Activated naive CD4-positive, alpha-beta T cell treated with anti-CD3 and anti-CD28 coated beads for 36 hours (primary cell): ENCODE results near the gene SLC35B1. TPM values are rescaled to one million over a fixed set of nuclear protein-coding genes. Genes with fewer than 3 reads are reported as not detected.
"Not testable (repeated sequence)": the region's sequence is repeated elsewhere in the genome, so short reads cannot be mapped to it uniquely, and the experiment has no call there.

Experiments
- CTCF ChIA-PET: fragments of 350-600 bp; sonication (Branson Sonifier 250); formaldehyde crosslinking; loops from one replicate; lab custom pipeline; 2021; ENCODE audit warnings: antibody characterized with exemption; lab: Charles Lee
- DNase-seq: peaks from one replicate; pipeline ENCODE4 v3.0.0-alpha.2; 2020
- H3K27ac Mint-ChIP-seq: one replicate; pipeline ENCODE4 v1.8.0; 2021; ENCODE audit warnings: mild to moderate bottlenecking, mixed read lengths
- H3K27me3 Mint-ChIP-seq: one replicate; pipeline ENCODE4 v1.8.0; 2021; ENCODE audit warnings: low read depth, mixed read lengths
- H3K36me3 Mint-ChIP-seq: one replicate; pipeline ENCODE4 v1.8.0; 2021; ENCODE audit warnings: low read depth, mixed read lengths
- H3K4me1 Mint-ChIP-seq: one replicate; pipeline ENCODE4 v1.8.0; 2021; ENCODE audit warnings: low read depth, mixed read lengths
- H3K4me3 Mint-ChIP-seq: one replicate; pipeline ENCODE4 v1.8.0; 2021; ENCODE audit warnings: mild to moderate bottlenecking, moderate library complexity, mixed read lengths
- H3K9me3 Mint-ChIP-seq: one replicate; pipeline ENCODE4 v1.8.0; 2021; ENCODE audit warnings: mixed read lengths
- intact Hi-C: fragments of 100-400 bp; cut with micrococcal nuclease; formaldehyde crosslinking; loops from one replicate; pipeline ENCODE4 v1.15.1; 2023
- total RNA-seq, 2 experiments: library from RNA; stranded (reverse); gene quantifications; one replicate each; pipeline ENCODE4 v1.2.3, GENCODE V29; 2021

The SLC35B1 gene
- total RNA-seq, 2 experiments from 2014 or later = 35.3 to 39.5 TPM

GRCh38 chr17:49677933-49678847, 29.6 kb downstream of the SLC35B1 start, which contains the start of gene SPOP:
Gene SPOP (minus strand): TSS chr17:49678097. CDS start chr17:49622810, 55,287 bp downstream.
- CTCF ChIA-PET = interaction anchor here (0.7 to 1.0 kb wide), 3 partner anchors 17 to 281 kb away, joined by 3 to 5 read pairs (median 3); no protein-coding TSS in a partner anchor
- Mint-ChIP-seq H3K36me3 (peaks cover 19% of the 10 kb centered on the region), H3K4me3 (peak within 1 kb of the TSS; percentile 93), H3K27me3 (no peaks in the 10 kb centered on the region), H3K27ac (peak within 1 kb of the TSS; percentile 95), H3K4me1 (peaks cover 38% of the 10 kb centered on the region), H3K9me3 (peaks cover 2% of the 10 kb centered on the region)
- intact Hi-C loops = loop anchor here (1.0 to 10.0 kb wide), 14 partner anchors 10 to 377 kb away; partner anchors contain the start of genes FAM117A, ITGA3, NXPH3 and PHB1
- DNase-seq = peak; percentile 100

GRCh38 chr17:49677134-49677932, 30.4 kb downstream of the SLC35B1 start:
- H3K4me1 Mint-ChIP-seq = peaks cover 44% of the 10 kb centered on the region
- intact Hi-C loops = loop anchor here (1.0 to 10.0 kb wide), 6 partner anchors 31 to 377 kb away; partner anchors contain the start of genes FAM117A and ITGA3

GRCh38 chr17:49676276-49676868, 31.4 kb downstream of the SLC35B1 start:
- H3K27ac Mint-ChIP-seq = peak overlapping the region; percentile 95
- H3K27me3 Mint-ChIP-seq = no peaks in the 10 kb centered on the region
- intact Hi-C loops = loop anchor here (5.0 to 10.0 kb wide), 3 partner anchors 44 to 378 kb away; partner anchors contain the start of gene ITGA3
- H3K36me3 Mint-ChIP-seq = peaks cover 19% of the 10 kb centered on the region
- peaks cover 2% of the 10 kb centered on the region for H3K9me3 Mint-ChIP-seq
- peaks cover 48% of the 10 kb centered on the region for H3K4me1 Mint-ChIP-seq
- H3K4me3 Mint-ChIP-seq = peak overlapping the region; percentile 93
- CTCF ChIA-PET = interaction anchor here (0.7 kb wide), 1 partner anchor 291 kb away, joined by 4 read pairs; no protein-coding TSS in a partner anchor
- peak; percentile 25 for DNase-seq

More at GRCh38 chr17:49677134-49677932, 30.4 kb downstream of the SLC35B1 start:
- peaks cover 2% of the 10 kb centered on the region for H3K9me3 Mint-ChIP-seq
- peak overlapping the region; percentile 93 for H3K4me3 Mint-ChIP-seq
- H3K27ac Mint-ChIP-seq = peak overlapping the region; percentile 95
- H3K27me3 Mint-ChIP-seq = no peaks in the 10 kb centered on the region
- DNase-seq = peak; percentile 96
- H3K36me3 Mint-ChIP-seq = peaks cover 19% of the 10 kb centered on the region
- CTCF ChIA-PET = interaction anchor here (0.7 to 1.0 kb wide), 3 partner anchors 18 to 106 kb away, joined by 3 to 6 read pairs (median 5); partner anchors contain the start of gene SLC35B1

GRCh38 chr17:49674507-49674906, 33.3 kb downstream of the SLC35B1 start:
- Mint-ChIP-seq H3K4me3 (no peak overlapping the region), H3K4me1 (peaks cover 64% of the 10 kb centered on the region), H3K36me3 (peaks cover 19% of the 10 kb centered on the region), H3K9me3 (peaks cover 2% of the 10 kb centered on the region), H3K27ac (peak overlapping the region; percentile 11), H3K27me3 (no peaks in the 10 kb centered on the region)
- DNase-seq = no peak
- CTCF ChIA-PET = interaction anchor here (0.6 to 1.3 kb wide), 6 partner anchors 16 to 206 kb away, joined by 3 to 6 read pairs (median 3); no protein-coding TSS in a partner anchor
- intact Hi-C loops = loop anchor here (10.0 kb wide), 1 partner anchor 380 kb away; the partner anchor contains the start of gene ITGA3

- not testable (repeated sequence) for H3K27ac Mint-ChIP-seq
These were observed 34.1 kb downstream of the SLC35B1 start for GRCh38 chr17:49673679-49674078.

GRCh38 chr17:49670641-49671040, 37.1 kb downstream of the SLC35B1 start:
- Mint-ChIP-seq H3K9me3 (no peaks in the 10 kb centered on the region), H3K27ac (peak overlapping the region; percentile 8), H3K36me3 (peaks cover 17% of the 10 kb centered on the region), H3K4me3 (no peak overlapping the region), H3K4me1 (peaks cover 60% of the 10 kb centered on the region), H3K27me3 (no peaks in the 10 kb centered on the region)
- CTCF ChIA-PET = interaction anchor here (0.6 to 1.6 kb wide), 2 partner anchors 83 to 101 kb away, joined by 3 to 4 read pairs; no protein-coding TSS in a partner anchor
- DNase-seq = no peak
- intact Hi-C loops = loop anchor here (10.0 kb wide), 1 partner anchor 384 kb away; the partner anchor contains the start of gene ITGA3

More at GRCh38 chr17:49673679-49674078, 34.1 kb downstream of the SLC35B1 start:
- intact Hi-C loops = loop anchor here (10.0 kb wide), 1 partner anchor 381 kb away; the partner anchor contains the start of gene ITGA3
- not testable (repeated sequence) for H3K9me3 Mint-ChIP-seq, DNase-seq, H3K27me3 Mint-ChIP-seq, H3K4me3 Mint-ChIP-seq
- H3K36me3 Mint-ChIP-seq = peaks cover 19% of the 10 kb centered on the region
- CTCF ChIA-PET = interaction anchor here (0.7 to 1.3 kb wide), 3 partner anchors 29 to 206 kb away, joined by 3 to 6 read pairs (median 3); no protein-coding TSS in a partner anchor
- H3K4me1 Mint-ChIP-seq = peaks cover 64% of the 10 kb centered on the region

GRCh38 chr17:49670002-49670401, 37.8 kb downstream of the SLC35B1 start:
- no peaks in the 10 kb centered on the region for H3K9me3 Mint-ChIP-seq
- DNase-seq = no peak
- H3K27me3 Mint-ChIP-seq = no peaks in the 10 kb centered on the region
- H3K4me3 Mint-ChIP-seq = no peak overlapping the region
- H3K36me3 Mint-ChIP-seq = peaks cover 13% of the 10 kb centered on the region
- CTCF ChIA-PET = interaction anchor here (0.8 kb wide), 1 partner anchor 26 kb away, joined by 3 read pairs; no protein-coding TSS in a partner anchor
- H3K27ac Mint-ChIP-seq = no peak overlapping the region
- peaks cover 59% of the 10 kb centered on the region for H3K4me1 Mint-ChIP-seq
- intact Hi-C loops = loop anchor here (10.0 kb wide), 1 partner anchor 385 kb away; the partner anchor contains the start of gene ITGA3

- peak overlapping the region; percentile 56 for H3K27ac Mint-ChIP-seq
- intact Hi-C loops = no loop called here
These were observed 39.9 kb downstream of the SLC35B1 start for GRCh38 chr17:49667854-49668253.

GRCh38 chr17:49664706-49665211, 43.0 kb downstream of the SLC35B1 start:
- CTCF ChIA-PET = no interaction called here
- no peak overlapping the region for H3K27ac Mint-ChIP-seq

More at GRCh38 chr17:49667854-49668253, 39.9 kb downstream of the SLC35B1 start:
- DNase-seq = no peak
- Mint-ChIP-seq H3K4me1 (peaks cover 54% of the 10 kb centered on the region), H3K4me3 (no peak overlapping the region), H3K27me3 (no peaks in the 10 kb centered on the region), H3K9me3 (no peaks in the 10 kb centered on the region), H3K36me3 (peaks cover 6% of the 10 kb centered on the region)
- CTCF ChIA-PET = interaction anchor here (0.9 kb wide), 1 partner anchor 172 kb away, joined by 5 read pairs; no protein-coding TSS in a partner anchor

GRCh38 chr17:49659661-49660382, 47.9 kb downstream of the SLC35B1 start:
- no peaks in the 10 kb centered on the region for H3K27me3 Mint-ChIP-seq
- DNase-seq = no peak
- intact Hi-C loops = no loop called here
- H3K36me3 Mint-ChIP-seq = peaks cover 6% of the 10 kb centered on the region
- H3K4me3 Mint-ChIP-seq = no peak overlapping the region
- no peak overlapping the region for H3K27ac Mint-ChIP-seq
- H3K4me1 Mint-ChIP-seq = peaks cover 42% of the 10 kb centered on the region
- no peaks in the 10 kb centered on the region for H3K9me3 Mint-ChIP-seq
- CTCF ChIA-PET = interaction anchor here (0.5 kb wide), 1 partner anchor 76 kb away, joined by 7 read pairs; no protein-coding TSS in a partner anchor

More at GRCh38 chr17:49664706-49665211, 43.0 kb downstream of the SLC35B1 start:
- no peak for DNase-seq
- peaks cover 10% of the 10 kb centered on the region for H3K36me3 Mint-ChIP-seq
- intact Hi-C loops = no loop called here
- no peaks in the 10 kb centered on the region for H3K27me3 Mint-ChIP-seq
- H3K4me1 Mint-ChIP-seq = peaks cover 42% of the 10 kb centered on the region
- no peak overlapping the region for H3K4me3 Mint-ChIP-seq
- no peaks in the 10 kb centered on the region for H3K9me3 Mint-ChIP-seq
